Keratinocyte (primary cell): ENCODE data around the gene PIK3AP1. TPM values are rescaled to one million over a fixed set of nuclear protein-coding genes. Genes with fewer than 3 reads are reported as not detected.

Experiments
- DNase-seq: peaks from one replicate; pipeline ENCODE4 v3.0.0-alpha.2; 2011; ENCODE audit warnings: low read depth, missing footprints, low spot score
- FAIRE-seq: peaks from 2 replicates; lab custom pipeline; 2011; peaks lifted over from hg19 to GRCh38; lab: Jason Lieb, UNC
- H2AFZ ChIP-seq: 2 replicates; pipeline ENCODE4 v1.6.0; 2012; ENCODE audit warnings: low read length, control low read depth, inconsistent platforms; ENCODE audit not compliant: control insufficient read depth
- H3K27ac ChIP-seq: 2 replicates; pipeline ENCODE4 v1.5.1; 2011; ENCODE audit warnings: low read length; ENCODE audit not compliant: control insufficient read depth, insufficient read depth
- H3K27me3 ChIP-seq: 3 replicates; pipeline ENCODE4 v1.6.0; 2011; ENCODE audit warnings: low read length; ENCODE audit not compliant: control insufficient read depth, insufficient read depth; ENCODE audit errors: extremely low read depth
- H3K36me3 ChIP-seq, 2 experiments: 2 replicates in 1 of 2; 3 replicates in 1 of 2; pipeline ENCODE4 v1.5.1; 2011; ENCODE audit warnings: low read length in 2 of 2, mild to moderate bottlenecking in 1 of 2; ENCODE audit not compliant: control insufficient read depth in 2 of 2, insufficient read depth in 2 of 2; ENCODE audit errors: extremely low read depth in 1 of 2
- H3K4me1 ChIP-seq: 3 replicates; pipeline ENCODE4 v1.5.1; 2011; ENCODE audit warnings: low read length; ENCODE audit not compliant: control insufficient read depth, insufficient read depth; ENCODE audit errors: extremely low read depth
- H3K4me2 ChIP-seq: 3 replicates; pipeline ENCODE4 v1.6.0; 2011; ENCODE audit warnings: low read depth, low read length; ENCODE audit not compliant: control insufficient read depth, insufficient read depth; ENCODE audit errors: extremely low read depth
- H3K4me3 ChIP-seq, 3 experiments: fragments of 200-600 bp in 1 of 3; sonication (generic) in 1 of 3; 2 replicates in 2 of 3; 3 replicates in 1 of 3; pipeline ENCODE4 v1.5.1; 2011 to 2016; ENCODE audit warnings: low read length in 3 of 3, mild to moderate bottlenecking in 3 of 3, control low read depth in 2 of 3, inconsistent platforms in 1 of 3, low read depth in 1 of 3, mixed read lengths in 1 of 3, mixed run types in 1 of 3, moderate library complexity in 1 of 3; ENCODE audit not compliant: control insufficient read depth in 2 of 3, insufficient read depth in 2 of 3; ENCODE audit errors: extremely low read depth in 1 of 3
- H3K79me2 ChIP-seq: 2 replicates; pipeline ENCODE4 v1.6.0; 2012; ENCODE audit warnings: low read length; ENCODE audit not compliant: control insufficient read depth, insufficient read depth
- H3K9ac ChIP-seq: 3 replicates; pipeline ENCODE4 v1.6.0; 2011; ENCODE audit warnings: low read length; ENCODE audit not compliant: control insufficient read depth, insufficient read depth; ENCODE audit errors: extremely low read depth
- H3K9me1 ChIP-seq: 3 replicates; pipeline ENCODE4 v1.6.0; 2011; ENCODE audit warnings: low read length; ENCODE audit not compliant: control insufficient read depth, insufficient read depth; ENCODE audit errors: extremely low read depth
- H3K9me3 ChIP-seq: 2 replicates; pipeline ENCODE4 v1.5.1; 2012; ENCODE audit warnings: low read depth, low read length; ENCODE audit not compliant: control insufficient read depth
- H4K20me1 ChIP-seq: 3 replicates; pipeline ENCODE4 v1.6.0; 2011; ENCODE audit warnings: low read length; ENCODE audit not compliant: control insufficient read depth, insufficient read depth; ENCODE audit errors: extremely low read depth
- CTCF ChIP-seq, 3 experiments: IDR thresholded peaks in 1 of 3; conservative IDR thresholded peaks in 1 of 3; optimal IDR thresholded peaks in 1 of 3; 2 replicates in 2 of 3; 3 replicates in 1 of 3; pipeline versions ENCODE3 to v1.5.1; 2011; ENCODE audit warnings: low read length in 3 of 3, mild to moderate bottlenecking in 3 of 3, moderate library complexity in 2 of 3, control low read depth in 1 of 3, inconsistent platforms in 1 of 3; ENCODE audit not compliant: insufficient read depth in 2 of 3; ENCODE audit errors: extremely low read depth in 1 of 3
- EZH2 ChIP-seq: IDR thresholded peaks from one replicate; pipeline ENCODE4 v1.6.1; 2012; ENCODE audit warnings: inconsistent platforms, mild to moderate bottlenecking, low read length, moderate library complexity
- dilution Hi-C: fragments of 300-500 bp; cut with MboI; formaldehyde crosslinking; loops from one replicate; pipeline ENCODE4 v1.7.0; 2020; ENCODE audit warnings: low sequenced_read_pairs; ENCODE audit not compliant: extremely low pct_ligation_motif_present
- polyA plus RNA-seq, 5 experiments: library from polyadenylated mRNA; depleted of rRNA in 3 of 5; stranded (reverse) in 3 of 5; stranded (forward) in 1 of 5; unstranded in 1 of 5; fragments of >200 nt; gene quantifications; 1 replicate in 1 of 5; 2 replicates in 3 of 5; 3 replicates in 1 of 5; pipeline versions ENCODE4 v1.2.1 to v1.2.3, GENCODE V29; 2011 to 2012; ENCODE audit warnings: missing spikeins in 2 of 5, low read depth in 1 of 5, low replicate concordance in 1 of 5

Gene PIK3AP1
- polyA plus RNA-seq, 1 donor (not counting 4 experiments of a cell fraction or from before 2014, with no cell fraction given), result not detected

- Histone ChIP-seq H3K79me2 (no peaks in the 10 kb centered on the region), H2AFZ (no peak overlapping the region), H4K20me1 (no peaks in the 10 kb centered on the region), H3K9ac (no peak overlapping the region), H3K36me3 (no peaks in the 10 kb centered on the region), H3K9me3 (no peaks in the 10 kb centered on the region), H3K27me3 (peaks cover 3% of the 10 kb centered on the region), H3K27ac (no peak overlapping the region), H3K4me3 (no peak overlapping the region), H3K9me1 (no peaks in the 10 kb centered on the region), H3K4me2 (no peak overlapping the region), H3K4me1 (no peaks in the 10 kb centered on the region)
- FAIRE-seq (no peak), DNase-seq (no peak)
- dilution Hi-C loops, result no loop called here
- TF ChIP-seq EZH2, result no peak
- no peak for TF ChIP-seq CTCF (optimal IDR thresholded peaks at IDR 0.05 in 1 of 3, IDR thresholded peaks at IDR 0.05 in 1 of 3, conservative IDR thresholded peaks at IDR 0.05 in 1 of 3; ENCODE audit: extremely low read depth in 1 of 3, insufficient read depth in 2 of 3, low read length in 3 of 3)
Measured at GRCh38 chr10:96714746-96715255, 5.5 kb downstream of the PIK3AP1 start.

GRCh38 chr10:96714031-96714590 lies 6.2 kb downstream of the PIK3AP1 start:
- dilution Hi-C loops, result no loop called here
- no peak overlapping the region for H3K4me2 ChIP-seq

More at GRCh38 chr10:96714031-96714590, 6.2 kb downstream of the PIK3AP1 start:
- no peaks in the 10 kb centered on the region for H4K20me1 ChIP-seq
- FAIRE-seq (no peak), DNase-seq (no peak)
- H3K9me3 ChIP-seq, result no peaks in the 10 kb centered on the region
- no peak overlapping the region for H3K4me3 ChIP-seq
- H3K79me2 ChIP-seq, result no peaks in the 10 kb centered on the region
- no peak for TF ChIP-seq CTCF (optimal IDR thresholded peaks at IDR 0.05 in 1 of 3, IDR thresholded peaks at IDR 0.05 in 1 of 3, conservative IDR thresholded peaks at IDR 0.05 in 1 of 3; ENCODE audit: extremely low read depth in 1 of 3, insufficient read depth in 2 of 3, low read length in 3 of 3)
- no peak overlapping the region for H3K9ac ChIP-seq
- H3K9me1 ChIP-seq, result no peaks in the 10 kb centered on the region
- H3K4me1 ChIP-seq, result no peaks in the 10 kb centered on the region
- no peak overlapping the region for H3K27ac ChIP-seq
- no peak overlapping the region for H2AFZ ChIP-seq
- H3K36me3 ChIP-seq, result no peaks in the 10 kb centered on the region
- no peaks in the 10 kb centered on the region for H3K27me3 ChIP-seq
